HK-2 (cell line): Measurements from ENCODE around the gene ABCA1.
"Not testable (repeated sequence)": the region's sequence is repeated elsewhere in the genome, so short reads cannot be mapped to it uniquely, and the experiment has no call there.

Experiments
- DNase-seq: peaks from one replicate; pipeline ENCODE4 v3.0.0-alpha.2; 2018; ENCODE audit not compliant: unreplicated experiment

The ABCA1 gene

GRCh38 chr9:104769029-104769428 is 158.9 kb downstream of the ABCA1 start:
- not testable (repeated sequence) for DNase-seq

- no peak for DNase-seq
Measured at GRCh38 chr9:104767507-104767906, 160.4 kb downstream of the ABCA1 start.

GRCh38 chr9:104766025-104766424 is 161.9 kb downstream of the ABCA1 start:
- no peak for DNase-seq

- no peak for DNase-seq
Measured at GRCh38 chr9:104765138-104765537, 162.8 kb downstream of the ABCA1 start.

- DNase-seq: no peak
Measured at GRCh38 chr9:104758974-104759373, 169.0 kb downstream of the ABCA1 start.

GRCh38 chr9:104750185-104750767 is 177.7 kb downstream of the ABCA1 start:
- DNase-seq: no peak

DNA sequence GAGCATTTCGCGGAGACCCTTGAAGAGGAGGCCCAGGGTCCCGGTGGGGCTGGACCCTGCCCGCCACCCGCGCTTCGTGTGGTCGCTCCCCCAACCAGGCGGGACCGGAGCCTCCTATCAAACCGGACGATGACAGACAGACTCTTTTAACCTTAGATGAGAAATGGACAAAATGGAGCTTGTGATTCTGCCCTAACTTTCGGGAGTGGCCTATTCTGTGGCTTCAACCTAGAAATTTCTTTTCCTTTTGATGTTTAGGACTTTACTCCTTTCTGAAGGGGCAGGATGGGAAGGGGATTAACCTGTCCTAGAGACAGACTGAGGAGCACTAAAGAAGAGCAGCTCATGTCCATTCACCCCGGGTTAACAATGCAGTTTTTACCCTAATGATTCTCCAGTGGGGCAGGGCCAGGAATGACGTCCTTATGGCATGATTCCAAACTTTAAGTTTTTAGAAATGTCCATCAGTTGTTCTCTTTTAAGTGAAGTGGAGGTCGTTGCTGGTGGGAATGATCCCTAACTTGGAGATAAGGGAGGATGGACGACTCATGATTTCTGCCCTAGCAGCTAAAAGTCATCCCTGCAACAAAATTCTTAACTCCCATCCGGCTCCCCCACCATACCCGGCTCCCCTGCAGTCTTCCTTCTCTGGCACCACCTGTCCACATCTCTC is 179.5 kb downstream of the ABCA1 start:
- no peak for DNase-seq

- DNase-seq: peak; percentile 86
Measured at GRCh38 chr9:104747565-104748358, 180.2 kb downstream of the ABCA1 start, which contains the start of gene NIPSNAP3A. Gene NIPSNAP3A (plus strand): TSS chr9:104747683. CDS start chr9:104747793, 110 bp downstream.

DNA sequence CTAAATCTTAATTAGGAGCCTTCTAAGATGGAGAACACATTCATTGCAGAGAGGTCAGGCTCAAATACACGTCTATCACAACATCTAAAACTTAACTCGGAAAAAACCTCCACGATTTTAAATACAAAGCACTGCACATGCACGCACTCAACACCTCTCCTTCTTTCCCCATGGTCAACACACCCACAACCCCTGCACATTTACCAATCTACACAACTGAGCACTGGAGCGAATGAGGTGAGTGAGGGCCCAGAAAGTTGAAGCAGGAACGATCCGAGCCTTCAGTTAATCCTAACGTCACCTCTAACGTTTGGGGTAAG is 180.8 kb downstream of the ABCA1 start:
- no peak for DNase-seq

DNA sequence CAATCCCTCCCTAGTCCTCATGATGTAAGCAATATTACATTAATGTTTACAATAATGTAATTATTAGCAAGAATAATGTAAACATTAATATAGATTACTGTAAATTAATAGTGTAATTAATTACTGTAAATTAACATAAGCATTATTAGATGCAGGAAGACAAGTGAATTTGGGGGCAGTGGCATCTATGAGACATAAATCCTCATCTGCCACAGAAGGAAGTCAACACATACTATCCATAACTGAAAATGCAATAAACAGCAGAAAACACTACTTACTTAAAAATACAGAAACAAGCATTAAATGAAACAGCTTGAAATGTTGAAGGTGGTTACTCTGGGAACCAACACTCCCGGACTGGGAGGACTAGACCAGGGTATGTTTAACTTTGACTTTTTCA is 181.2 kb downstream of the ABCA1 start:
- DNase-seq: no peak

DNA sequence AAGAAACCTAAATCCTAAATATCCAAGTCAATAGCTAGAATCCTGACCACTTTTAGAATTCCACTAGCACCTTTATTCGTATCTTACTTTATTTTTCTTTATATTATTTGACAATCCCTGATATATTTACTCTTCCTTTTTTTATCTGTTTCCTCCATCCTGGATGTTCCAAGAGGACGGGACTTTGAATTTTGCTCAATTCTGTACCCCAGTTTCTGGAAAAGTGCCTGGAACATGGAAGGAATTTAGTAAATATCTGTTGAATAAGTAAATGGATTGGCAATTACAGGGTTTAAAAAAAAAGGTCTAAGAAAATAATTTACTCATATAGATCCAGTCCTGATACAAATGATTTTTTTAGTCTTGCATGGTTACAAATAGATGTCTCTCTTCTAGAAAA is 181.7 kb downstream of the ABCA1 start:
- DNase-seq: no peak

- no peak for DNase-seq
Measured at GRCh38 chr9:104745852-104746251, 182.1 kb downstream of the ABCA1 start.

- no peak for DNase-seq
Measured at GRCh38 chr9:104743376-104743985, 184.5 kb downstream of the ABCA1 start.

DNA sequence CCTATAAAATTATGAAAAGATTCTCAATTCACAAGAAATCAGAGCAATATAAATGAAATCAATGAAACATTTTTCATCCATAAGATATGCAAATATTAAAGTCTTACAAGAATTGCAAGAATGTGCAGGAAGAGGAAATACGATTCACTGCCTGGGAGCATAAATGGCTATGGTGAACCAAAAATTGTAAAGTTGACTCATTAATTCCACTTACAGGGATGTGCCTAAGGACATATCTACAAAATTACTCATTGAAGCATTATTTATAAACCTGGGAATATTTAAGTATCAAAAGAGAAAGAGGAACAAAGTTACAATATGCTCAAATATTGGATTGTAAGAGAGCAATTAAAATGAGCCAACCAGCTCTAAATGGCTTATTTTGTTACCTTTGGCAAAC is 187.3 kb downstream of the ABCA1 start:
- DNase-seq: no peak

GRCh38 chr9:104738452-104738851 is 189.5 kb downstream of the ABCA1 start:
- DNase-seq: no peak
